Effector CD8-positive, alpha-beta T cell (primary cell): Measurements from ENCODE around the gene IL1RAPL1.
"Not testable (repeated sequence)": the region's sequence is repeated elsewhere in the genome, so short reads cannot be mapped to it uniquely, and the experiment has no call there.

Source experiments
- DNase-seq: peaks from one replicate; lab custom pipeline; 2025; lab: John Stamatoyannopoulos, UW

Gene IL1RAPL1

GRCh38 chrX:29113221-29113620 is 526.0 kb downstream of the IL1RAPL1 start:
- DNase-seq = no peak

DNA sequence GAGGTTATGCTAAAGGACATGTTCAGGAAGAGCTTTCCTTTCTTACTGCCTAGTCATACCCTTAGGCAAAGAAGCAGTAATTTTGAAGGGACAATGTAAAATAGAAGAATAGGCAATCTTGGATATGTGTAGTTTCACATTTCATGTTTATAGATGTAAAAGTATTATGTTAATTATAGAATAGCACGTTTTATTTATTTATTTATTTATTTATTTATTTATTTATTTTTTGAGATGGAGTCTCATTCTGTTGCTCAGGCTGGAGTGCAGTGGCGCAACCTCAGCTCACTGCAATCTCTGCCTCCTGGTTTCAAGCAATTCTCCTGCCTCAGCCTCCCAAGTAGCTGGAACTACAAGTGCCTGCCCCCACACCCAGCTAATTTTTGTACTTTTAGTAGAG is 535.6 kb downstream of the IL1RAPL1 start:
- not testable (repeated sequence) for DNase-seq

DNA sequence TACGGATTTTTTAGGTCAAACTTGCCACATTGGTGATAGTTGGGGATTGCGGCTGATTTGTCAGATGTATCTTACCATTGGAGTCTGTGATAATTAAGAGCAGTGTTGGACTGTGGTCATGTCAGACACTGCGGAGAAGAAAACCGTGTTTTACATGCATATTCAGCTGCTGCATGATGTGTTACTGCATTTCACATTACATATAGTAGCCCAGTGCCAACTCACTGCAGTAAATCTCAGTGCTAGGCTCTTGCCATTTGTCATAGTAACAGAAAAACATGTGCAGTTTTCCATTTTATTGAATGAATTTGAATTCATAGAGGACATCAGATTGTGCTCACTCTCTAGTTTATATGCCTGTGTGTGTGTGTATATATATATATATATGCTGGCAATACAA is 543.7 kb downstream of the IL1RAPL1 start:
- no peak for DNase-seq

DNA sequence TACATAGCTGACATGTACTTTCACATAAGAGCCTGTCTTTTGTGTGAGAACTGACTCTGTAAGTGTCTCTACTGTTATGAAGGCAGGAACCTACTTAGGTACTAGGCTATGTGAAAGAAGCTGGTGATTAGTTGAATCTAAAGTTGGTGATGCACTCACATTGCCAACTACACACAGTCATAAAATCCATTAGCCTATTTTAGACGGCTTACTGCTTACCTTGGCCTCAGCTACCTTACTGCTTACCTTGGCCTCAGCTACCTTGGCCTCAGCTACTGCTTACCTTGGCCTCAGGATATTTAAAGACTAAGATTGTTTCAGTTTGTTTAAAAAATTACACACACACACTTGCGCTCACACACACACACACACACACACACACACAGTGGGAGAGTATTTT is 549.7 kb downstream of the IL1RAPL1 start:
- no peak for DNase-seq

GRCh38 chrX:29138003-29138402 is 550.8 kb downstream of the IL1RAPL1 start:
- DNase-seq = no peak

DNA sequence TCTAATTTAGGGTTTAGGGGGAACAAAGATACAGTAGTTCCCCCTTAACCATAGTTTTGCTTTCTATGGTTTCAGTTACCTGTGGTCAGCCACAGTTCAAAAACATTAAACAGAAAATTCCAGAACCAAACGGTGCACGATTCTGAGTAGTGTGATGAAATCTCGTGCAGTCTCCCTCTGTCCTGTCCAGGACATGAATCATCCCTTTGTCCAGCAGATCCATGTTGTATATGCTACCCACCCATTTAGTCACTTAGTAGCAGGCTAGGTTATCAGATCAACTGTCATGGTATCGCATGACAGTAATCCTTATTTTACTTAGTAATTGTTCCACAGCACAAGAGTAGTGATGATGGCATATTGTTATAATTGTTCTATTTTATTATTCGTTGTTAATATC is 556.1 kb downstream of the IL1RAPL1 start:
- DNase-seq = no peak

DNA sequence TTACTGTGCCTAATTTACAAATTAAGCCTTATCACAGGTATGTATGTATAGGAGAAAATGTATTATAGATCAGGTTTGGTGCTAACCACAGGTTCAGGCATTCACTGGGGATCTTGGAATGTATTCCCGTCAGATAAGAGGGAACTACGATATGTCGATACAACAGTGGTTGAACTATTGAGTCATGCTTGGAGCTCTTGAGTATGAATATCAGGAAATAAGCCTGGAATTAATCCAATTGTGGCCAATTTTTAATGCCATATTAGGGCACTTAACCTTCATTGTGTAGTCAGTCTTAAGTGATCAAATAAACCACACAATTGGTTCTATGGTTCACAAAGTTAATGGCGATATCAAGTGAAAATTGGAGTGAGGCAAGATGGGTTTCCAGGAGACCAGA is 556.5 kb downstream of the IL1RAPL1 start:
- no peak for DNase-seq

GRCh38 chrX:29145316-29145715 is 558.1 kb downstream of the IL1RAPL1 start:
- no peak for DNase-seq

DNA sequence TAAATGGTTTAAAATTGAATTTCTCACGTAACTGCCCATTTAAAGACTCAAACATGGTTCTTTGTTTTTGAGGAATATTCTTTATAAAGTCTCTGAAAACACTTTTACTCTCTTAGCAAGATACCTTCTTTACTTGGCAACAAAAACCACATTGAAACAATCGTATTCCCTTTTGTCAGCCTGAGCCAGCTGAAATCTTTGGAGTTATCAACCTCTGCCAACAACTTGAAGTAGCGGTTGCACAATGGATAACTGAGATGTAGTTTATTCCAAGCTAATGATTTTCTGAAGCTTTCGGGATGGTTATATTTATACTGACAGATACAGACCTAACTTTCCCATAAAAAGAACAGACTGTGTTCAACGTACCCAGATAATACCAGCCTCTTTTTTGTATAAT is 561.3 kb downstream of the IL1RAPL1 start:
- DNase-seq = no peak

GRCh38 chrX:29155286-29155685 is 568.0 kb downstream of the IL1RAPL1 start:
- DNase-seq = no peak

- no peak for DNase-seq
Measured at GRCh38 chrX:29172880-29173279, 585.6 kb downstream of the IL1RAPL1 start.

DNA sequence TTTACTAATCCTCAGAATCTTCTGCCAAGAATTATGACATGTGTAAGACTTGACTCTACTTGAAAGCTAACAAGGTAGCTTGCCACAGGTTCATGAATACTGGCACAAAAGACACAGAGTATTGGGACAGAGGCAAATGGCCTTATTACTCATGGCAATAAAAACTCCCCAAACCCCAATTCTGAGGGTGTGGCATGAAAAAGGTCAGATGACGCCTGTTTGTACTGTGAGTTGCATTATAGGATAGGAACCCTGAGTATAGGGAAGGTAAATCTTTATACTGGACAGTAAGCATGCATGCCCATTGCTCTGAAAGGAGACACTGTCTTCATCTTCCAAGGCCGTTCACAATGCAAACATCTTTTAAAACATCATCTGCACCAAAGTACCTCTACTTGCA is 600.0 kb downstream of the IL1RAPL1 start:
- no peak for DNase-seq

DNA sequence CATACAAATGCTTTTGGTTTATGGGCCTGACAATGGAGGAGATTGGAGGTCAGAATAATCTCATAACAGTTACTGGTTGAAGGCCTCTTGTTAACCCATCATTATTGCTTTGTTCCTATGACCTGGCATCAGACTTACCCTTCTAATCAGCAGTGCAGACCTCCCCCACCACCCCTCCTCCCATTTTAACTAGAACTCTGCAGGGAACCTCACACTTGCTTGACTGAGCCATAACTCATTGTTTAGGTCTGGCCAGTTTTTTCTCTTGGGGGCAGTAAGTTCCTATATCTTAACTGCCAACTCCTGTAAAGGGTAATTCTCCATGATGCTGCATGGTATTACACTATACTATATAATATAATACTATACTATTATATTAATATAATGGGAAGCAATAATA is 609.3 kb downstream of the IL1RAPL1 start:
- no peak for DNase-seq

DNA sequence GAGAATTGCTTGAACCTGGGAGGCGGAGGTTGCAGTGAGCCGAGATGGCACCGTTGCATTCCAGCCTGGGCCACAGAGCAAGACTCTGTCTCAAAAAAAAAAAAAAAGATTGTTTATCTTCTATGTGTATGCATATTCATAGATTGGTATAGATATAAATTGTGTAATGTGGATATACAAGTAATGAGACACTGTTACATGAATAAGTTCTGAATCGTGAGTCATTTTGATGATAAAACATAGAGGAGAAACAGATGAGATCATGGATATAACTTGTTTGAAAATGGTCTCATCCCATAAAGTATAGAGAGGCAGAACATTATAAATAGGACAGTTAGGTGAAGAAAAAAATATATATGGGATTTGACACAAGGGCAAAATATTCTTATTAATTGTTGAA is 628.0 kb downstream of the IL1RAPL1 start:
- no peak for DNase-seq

- no peak for DNase-seq
Measured at GRCh38 chrX:29225670-29226069, 638.4 kb downstream of the IL1RAPL1 start.

DNA sequence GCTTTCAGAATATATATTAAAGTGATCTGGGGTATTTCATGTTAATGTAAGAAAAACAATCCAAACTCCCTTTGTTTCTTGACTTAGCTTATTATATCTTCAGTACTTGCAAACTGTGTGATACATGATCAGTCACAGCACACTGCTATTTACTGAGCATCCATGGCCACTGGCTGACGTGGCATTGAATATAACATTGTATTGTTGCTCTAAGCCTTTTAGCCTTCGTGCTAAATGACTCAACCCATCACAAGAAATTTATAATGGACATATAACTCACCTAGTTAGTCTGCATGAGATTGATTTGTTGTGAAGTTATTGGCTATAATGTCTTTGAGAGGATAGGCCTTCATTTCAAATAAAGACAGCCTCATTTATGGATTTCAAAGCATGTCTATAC is 642.6 kb downstream of the IL1RAPL1 start:
- DNase-seq = no peak

- no peak for DNase-seq
Measured at GRCh38 chrX:29231800-29232199, 644.6 kb downstream of the IL1RAPL1 start.

DNA sequence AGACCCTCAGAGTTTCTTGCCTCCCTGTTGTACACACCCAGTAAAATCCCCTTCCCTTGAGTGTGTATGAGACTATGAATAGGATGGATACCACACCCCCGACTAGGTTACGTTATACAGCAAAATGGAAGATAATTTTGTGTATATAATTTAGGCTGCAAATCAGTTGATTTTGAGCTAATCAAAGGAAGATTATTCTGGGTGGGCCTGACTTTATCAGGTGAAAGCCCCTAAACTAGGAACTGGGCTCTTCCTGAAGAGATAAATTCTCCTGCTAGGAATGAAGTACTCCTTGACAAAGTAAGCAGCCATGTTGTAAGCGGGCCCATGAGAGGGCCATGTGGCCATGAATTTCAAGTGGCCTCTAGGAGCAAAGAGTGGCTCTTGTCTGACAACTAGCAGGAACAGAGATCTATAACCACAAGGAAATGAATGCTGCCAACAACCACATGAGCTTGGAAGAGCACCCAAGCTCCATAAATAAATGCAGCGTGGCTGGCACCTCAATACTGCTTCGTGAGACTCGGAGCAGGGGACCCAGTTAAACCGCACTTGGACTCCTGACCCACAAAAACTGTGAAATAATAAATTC is 646.4 kb downstream of the IL1RAPL1 start:
- DNase-seq = no peak

GRCh38 chrX:29237972-29238371 is 650.7 kb downstream of the IL1RAPL1 start:
- no peak for DNase-seq

- DNase-seq = no peak
Measured at GRCh38 chrX:29241809-29242208, 654.6 kb downstream of the IL1RAPL1 start.

GRCh38 chrX:29242856-29243255 is 655.6 kb downstream of the IL1RAPL1 start:
- no peak for DNase-seq

- no peak for DNase-seq
Measured at GRCh38 chrX:29243942-29244341, 656.7 kb downstream of the IL1RAPL1 start.

DNA sequence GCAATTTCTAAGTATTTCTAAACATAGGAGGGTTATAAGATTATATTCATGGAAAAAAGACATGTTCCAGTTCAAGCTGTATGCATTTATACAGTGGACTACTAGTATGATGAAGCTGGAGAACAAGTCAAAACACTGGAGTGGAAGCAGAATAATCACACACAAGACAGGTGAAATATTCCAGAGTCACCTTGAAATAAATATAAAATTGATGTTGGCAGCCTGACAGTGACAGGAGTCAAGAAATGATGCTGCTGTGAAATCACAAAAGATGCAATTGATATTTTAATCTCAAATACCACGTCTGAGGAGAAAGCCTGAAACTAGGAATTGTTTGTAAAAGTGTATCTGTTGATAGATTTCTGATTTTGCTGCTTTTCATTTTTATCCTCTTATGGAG is 667.3 kb downstream of the IL1RAPL1 start:
- no peak for DNase-seq

GRCh38 chrX:29257521-29257920 is 670.3 kb downstream of the IL1RAPL1 start:
- no peak for DNase-seq

GRCh38 chrX:29269390-29269789 is 682.1 kb downstream of the IL1RAPL1 start:
- DNase-seq = no peak
